K562 (cell line): ENCODE measurements around the gene XPR1. TPM values are rescaled to one million over a fixed set of nuclear protein-coding genes. Genes with fewer than 3 reads are reported as not detected.

Experiments
- CBX3 ChIP-seq, 2 experiments: IDR thresholded peaks; 1 replicate in 1 of 2; 2 replicates in 1 of 2; pipeline ENCODE4 v1.6.1; 2012; ENCODE audit warnings: inconsistent platforms in 2 of 2, low read length in 2 of 2, borderline replicate concordance in 1 of 2, control low read depth in 1 of 2
- COPS2 ChIP-seq: fragments of 450-650 bp; conservative IDR thresholded peaks from 2 replicates; pipeline ENCODE4 v1.6.1; 2016; ENCODE audit warnings: mild to moderate bottlenecking, moderate library complexity
- DNMT1 ChIP-seq: fragments of 450-650 bp; IDR thresholded peaks from 2 replicates; pipeline ENCODE4 v1.6.1; 2016; ENCODE audit warnings: antibody characterized with exemption, mild to moderate bottlenecking
- FOSL1 ChIP-seq: fragments of 200-800 bp; sonication (Bioruptor generic); conservative IDR thresholded peaks from 2 replicates; pipeline ENCODE4 v1.6.1; 2016; ENCODE audit warnings: missing genetic modification characterization, missing compliant biosample characterization
- FOXM1 ChIP-seq, 2 experiments: fragments of 450-650 bp in 1 of 2; sonication (generic) in 1 of 2; formaldehyde crosslinking in 1 of 2; IDR thresholded peaks; 2 replicates each; pipeline versions ENCODE4 v1.6.1 to v1.9.0; 2017 to 2022; ENCODE audit warnings: low read depth in 2 of 2, mild to moderate bottlenecking in 2 of 2, missing genetic modification reagents in 1 of 2, moderate library complexity in 1 of 2
- HDAC8 ChIP-seq: fragments of 450-650 bp; IDR thresholded peaks from 2 replicates; pipeline ENCODE4 v1.6.1; 2016; ENCODE audit warnings: mild to moderate bottlenecking, missing genetic modification characterization, moderate library complexity, missing compliant biosample characterization
- KLF10 ChIP-seq: fragments of 250-450 bp; sonication (Bioruptor Pico); IDR thresholded peaks from 2 replicates; pipeline ENCODE4 v1.6.1; 2021; ENCODE audit warnings: matching md5 sums
- MIER1 ChIP-seq: fragments of 450-650 bp; IDR thresholded peaks from 2 replicates; pipeline ENCODE4 v1.6.1; 2016; ENCODE audit warnings: antibody characterized with exemption, mild to moderate bottlenecking, low read depth
- NFRKB ChIP-seq: fragments of 450-650 bp; IDR thresholded peaks from 2 replicates; pipeline ENCODE4 v1.6.1; 2016; ENCODE audit warnings: low read depth
- NFYB ChIP-seq: IDR thresholded peaks from 2 replicates; pipeline ENCODE4 v1.6.1; 2011; ENCODE audit warnings: mild to moderate bottlenecking, moderate library complexity; ENCODE audit not compliant: insufficient read length; ENCODE audit errors: extremely low read depth
- NR4A1 ChIP-seq, 2 experiments: fragments of 250-450 bp in 1 of 2; fragments of 450-650 bp in 1 of 2; sonication (Bioruptor Pico) in 1 of 2; IDR thresholded peaks; 2 replicates each; pipeline versions ENCODE4 v1.4.0 to v1.6.1; 2016 to 2020; ENCODE audit warnings: mild to moderate bottlenecking in 2 of 2, missing compliant biosample characterization in 1 of 2, missing genetic modification characterization in 1 of 2, moderate library complexity in 1 of 2
- PHB2 ChIP-seq: fragments of 450-650 bp; IDR thresholded peaks from 2 replicates; pipeline ENCODE4 v1.6.1; 2017; ENCODE audit warnings: low read depth
- PML ChIP-seq: IDR thresholded peaks from 2 replicates; pipeline ENCODE4 v1.6.1; 2012; ENCODE audit warnings: low read length, inconsistent platforms
- RAD21 ChIP-seq, 2 experiments: fragments of 250-450 bp in 1 of 2; fragments of 450-650 bp in 1 of 2; sonication (Bioruptor Pico) in 1 of 2; formaldehyde crosslinking in 1 of 2; IDR thresholded peaks in 1 of 2; conservative IDR thresholded peaks in 1 of 2; 2 replicates each; pipeline versions ENCODE4 v1.4.0 to v1.8.0; 2020 to 2022; ENCODE audit warnings: mild to moderate bottlenecking in 2 of 2, moderate library complexity in 1 of 2
- SMAD4 ChIP-seq: fragments of 250-450 bp; sonication (Bioruptor Pico); conservative IDR thresholded peaks from 2 replicates; pipeline ENCODE4 v1.8.0; 2021; ENCODE audit warnings: inconsistent platforms, mild to moderate bottlenecking, moderate library complexity
- SMC3 ChIP-seq: conservative IDR thresholded peaks from 2 replicates; pipeline ENCODE4 v1.6.1; 2011; ENCODE audit warnings: low read depth, low read length, improper control_type of control experiment; ENCODE audit not compliant: insufficient read depth
- SNIP1 ChIP-seq: fragments of 450-650 bp; IDR thresholded peaks from 2 replicates; pipeline ENCODE4 v1.7.1; 2017; ENCODE audit warnings: low read depth, mild to moderate bottlenecking
- TAF7 ChIP-seq: fragments of 450-650 bp; IDR thresholded peaks from 2 replicates; pipeline ENCODE4 v1.6.1; 2016; ENCODE audit warnings: missing genetic modification characterization, missing compliant biosample characterization
- ZNF134 ChIP-seq: fragments of 250-450 bp; sonication (Bioruptor Pico); conservative IDR thresholded peaks from 2 replicates; pipeline ENCODE4 v1.4.0; 2020
- ZNF436 ChIP-seq: fragments of 250-450, 450-650 bp; sonication (Bioruptor Pico); formaldehyde crosslinking; IDR thresholded peaks from 2 replicates; pipeline ENCODE4 v1.7.0; 2020; ENCODE audit warnings: mild to moderate bottlenecking
- polyA plus RNA-seq, 8 experiments: library from polyadenylated mRNA; depleted of rRNA in 4 of 8; stranded (reverse) in 5 of 8; unstranded in 3 of 8; fragments of >200 nt; fragmentation: Nextera tagmentation in 2 of 8; fragmentation: Illumina TruSeq in 1 of 8; extraction: Ambion mirVana in 2 of 8; extraction: Trizol in 1 of 8; gene quantifications; 2 replicates each; pipeline versions ENCODE4 v1.2.1 to v1.2.3, GENCODE V29; 2011 to 2014; ENCODE audit warnings: inconsistent platforms in 1 of 8, missing spikeins in 1 of 8
- total RNA-seq, 7 experiments: library from RNA; depleted of rRNA in 6 of 7; stranded (reverse); fragments of >200 nt in 6 of 7; fragmentation: Illumina TruSeq in 2 of 7; extraction: Trizol in 2 of 7; gene quantifications; 2 replicates each; pipeline versions ENCODE4 v1.2.1 to v1.2.3, GENCODE V29; 2011 to 2021; ENCODE audit warnings: low replicate concordance in 1 of 7
- TF ChIP-seq, protein P1 (sequence below): sonication (generic); formaldehyde crosslinking; IDR thresholded peaks from 2 replicates; pipeline ENCODE4 v1.8.0; 2022; ENCODE audit warnings: mild to moderate bottlenecking, missing genetic modification reagents
- TF ChIP-seq, protein P2 (sequence below): IDR thresholded peaks from 2 replicates; pipeline ENCODE4 v1.6.1; 2012; ENCODE audit warnings: low read depth, low read length, improper control_type of control experiment, borderline replicate concordance
- TF ChIP-seq, protein P3 (sequence below): sonication (generic); IDR thresholded peaks from 2 replicates; pipeline ENCODE4 v1.6.1; 2016

Gene XPR1
- total and polyA plus RNA-seq, 9 of the 15 experiments (the other 6 are each of a cell fraction or from before 2014, with no cell fraction given) = 3.0 to 66.2 (median 38.6) TPM

DNA sequence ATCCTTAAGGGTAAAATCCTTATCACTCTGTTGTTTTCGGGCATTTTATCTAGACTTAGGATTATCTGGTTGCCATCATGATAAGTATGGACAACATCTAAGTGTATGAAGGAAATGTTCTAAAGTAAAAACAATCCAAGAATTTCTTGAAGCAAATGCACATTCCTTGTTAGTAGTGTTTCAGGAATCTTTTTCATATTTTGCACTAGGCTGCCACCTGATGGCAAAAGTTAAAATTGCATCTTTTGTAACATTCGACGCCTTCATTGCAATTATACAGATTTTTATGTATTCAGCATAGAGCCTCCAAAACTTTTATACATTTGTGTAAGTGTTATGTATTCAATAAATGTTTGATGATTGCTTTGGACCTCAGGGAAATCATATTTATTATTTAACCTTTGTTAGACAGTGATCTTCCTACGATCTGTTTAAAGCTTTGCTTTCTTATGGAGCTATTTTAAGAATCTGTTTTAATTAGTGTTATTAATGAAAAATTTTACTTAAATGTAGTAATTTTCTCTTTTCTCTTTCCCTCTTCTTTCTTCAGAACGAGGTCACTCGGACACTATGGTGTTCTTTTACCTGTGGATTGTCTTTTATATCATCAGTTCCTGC lies 231.4 kb downstream of the XPR1 start (continued):
- TF ChIP-seq FOXM1 (IDR thresholded peaks at IDR 0.05; ENCODE audit: low read depth) = no peak
- TF ChIP-seq FOXM1 (CRISPR knock-in tag; IDR thresholded peaks at IDR 0.05; ENCODE audit: low read depth) = no peak
- TF ChIP-seq DNMT1 = no peak
- TF ChIP-seq, protein P1, sequence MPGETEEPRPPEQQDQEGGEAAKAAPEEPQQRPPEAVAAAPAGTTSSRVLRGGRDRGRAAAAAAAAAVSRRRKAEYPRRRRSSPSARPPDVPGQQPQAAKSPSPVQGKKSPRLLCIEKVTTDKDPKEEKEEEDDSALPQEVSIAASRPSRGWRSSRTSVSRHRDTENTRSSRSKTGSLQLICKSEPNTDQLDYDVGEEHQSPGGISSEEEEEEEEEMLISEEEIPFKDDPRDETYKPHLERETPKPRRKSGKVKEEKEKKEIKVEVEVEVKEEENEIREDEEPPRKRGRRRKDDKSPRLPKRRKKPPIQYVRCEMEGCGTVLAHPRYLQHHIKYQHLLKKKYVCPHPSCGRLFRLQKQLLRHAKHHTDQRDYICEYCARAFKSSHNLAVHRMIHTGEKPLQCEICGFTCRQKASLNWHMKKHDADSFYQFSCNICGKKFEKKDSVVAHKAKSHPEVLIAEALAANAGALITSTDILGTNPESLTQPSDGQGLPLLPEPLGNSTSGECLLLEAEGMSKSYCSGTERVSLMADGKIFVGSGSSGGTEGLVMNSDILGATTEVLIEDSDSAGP (CRISPR knock-in tag) = no peak
- no peak for TF ChIP-seq ZNF436 (CRISPR knock-in tag)
- peak; percentile 82 for TF ChIP-seq SMC3
- TF ChIP-seq, protein P2, sequence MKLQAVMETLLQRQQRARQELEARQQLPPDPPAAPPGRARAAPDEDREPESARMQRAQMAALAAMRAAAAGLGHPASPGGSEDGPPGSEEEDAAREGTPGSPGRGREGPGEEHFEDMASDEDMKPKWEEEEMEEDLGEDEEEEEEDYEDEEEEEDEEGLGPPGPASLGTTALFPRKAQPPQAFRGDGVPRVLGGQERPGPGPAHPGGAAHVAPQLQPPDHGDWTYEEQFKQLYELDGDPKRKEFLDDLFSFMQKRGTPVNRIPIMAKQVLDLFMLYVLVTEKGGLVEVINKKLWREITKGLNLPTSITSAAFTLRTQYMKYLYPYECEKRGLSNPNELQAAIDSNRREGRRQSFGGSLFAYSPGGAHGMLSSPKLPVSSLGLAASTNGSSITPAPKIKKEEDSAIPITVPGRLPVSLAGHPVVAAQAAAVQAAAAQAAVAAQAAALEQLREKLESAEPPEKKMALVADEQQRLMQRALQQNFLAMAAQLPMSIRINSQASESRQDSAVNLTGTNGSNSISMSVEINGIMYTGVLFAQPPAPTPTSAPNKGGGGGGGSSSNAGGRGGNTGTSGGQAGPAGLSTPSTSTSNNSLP = 0 out of 2 replicates have a peak, but pooled peaks have one; percentile 22
- TF ChIP-seq RAD21 (CRISPR knock-in tag; conservative IDR thresholded peaks at IDR 0.05 in 1 of 2, IDR thresholded peaks at IDR 0.05 in 1 of 2) = peak; percentile 98 to 99
- TF ChIP-seq ZNF134 (CRISPR knock-in tag) = no peak
- TF ChIP-seq FOSL1 (tag) = no peak
- TF ChIP-seq HDAC8 (tag) = no peak
- TF ChIP-seq KLF10 (CRISPR knock-in tag) = no peak
- TF ChIP-seq SNIP1 = no peak
- TF ChIP-seq PHB2 = no peak
- TF ChIP-seq, protein P3, sequence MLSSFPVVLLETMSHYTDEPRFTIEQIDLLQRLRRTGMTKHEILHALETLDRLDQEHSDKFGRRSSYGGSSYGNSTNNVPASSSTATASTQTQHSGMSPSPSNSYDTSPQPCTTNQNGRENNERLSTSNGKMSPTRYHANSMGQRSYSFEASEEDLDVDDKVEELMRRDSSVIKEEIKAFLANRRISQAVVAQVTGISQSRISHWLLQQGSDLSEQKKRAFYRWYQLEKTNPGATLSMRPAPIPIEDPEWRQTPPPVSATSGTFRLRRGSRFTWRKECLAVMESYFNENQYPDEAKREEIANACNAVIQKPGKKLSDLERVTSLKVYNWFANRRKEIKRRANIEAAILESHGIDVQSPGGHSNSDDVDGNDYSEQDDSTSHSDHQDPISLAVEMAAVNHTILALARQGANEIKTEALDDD = no peak
- TF ChIP-seq COPS2 = no peak
- TF ChIP-seq SMAD4 (CRISPR knock-in tag) = 0 out of 2 replicates have a peak, but pooled peaks have one; percentile 30
- no peak for TF ChIP-seq MIER1
- TF ChIP-seq TAF7 (tag) = no peak
- TF ChIP-seq NFRKB = no peak
- no peak for TF ChIP-seq NR4A1 (CRISPR knock-in tag; IDR thresholded peaks at IDR 0.05)
- no peak for TF ChIP-seq NR4A1 (tag; IDR thresholded peaks at IDR 0.05)
- TF ChIP-seq CBX3 (IDR thresholded peaks at IDR 0.05; ENCODE audit: borderline replicate concordance in 1 of 2, low read length in 2 of 2) = no peak
- TF ChIP-seq PML = no peak
- no peak for TF ChIP-seq NFYB
